Measurements from ENCODE around the gene ZDHHC13.

Gene ZDHHC13

GRCh38 chr11:19218216-19218615 lies 101.2 kb downstream of the ZDHHC13 start:
- Histone ChIP-seq H3K27me3 (ENCODE audit: control insufficient read depth in 5 of 5, insufficient read depth in 4 of 5, low read length in 5 of 5) (peaks cover 0 to 4% (median 3%) of the 10 kb centered on the region in 5 donors), H3K4me3 (ENCODE audit: low read depth in 1 of 5, low read length in 5 of 5) (no peak overlapping the region), H3K36me3 (ENCODE audit: control insufficient read depth in 5 of 5, insufficient read depth in 5 of 5, low read length in 5 of 5) (no peaks in the 10 kb centered on the region), H3K9ac (ENCODE audit: low read length in 5 of 5) (no peak overlapping the region), H3K4me1 (ENCODE audit: control insufficient read depth in 5 of 5, insufficient read depth in 5 of 5, low read length in 5 of 5) (no peaks in the 10 kb centered on the region), H3K9me3 (ENCODE audit: control insufficient read depth in 5 of 5, low read length in 5 of 5) (peaks cover 0 to 3% (median 0%) of the 10 kb centered on the region in 5 donors), H3K27ac (ENCODE audit: low read depth, low read length) (no peak overlapping the region)

GRCh38 chr11:19218786-19219460 lies 102.0 kb downstream of the ZDHHC13 start:
- H3K4me1 ChIP-seq (ENCODE audit: control insufficient read depth in 5 of 5, insufficient read depth in 5 of 5, low read length in 5 of 5) = no peaks in the 10 kb centered on the region
- H3K9ac ChIP-seq (ENCODE audit: low read length in 5 of 5) = no peak overlapping the region
- H3K4me3 ChIP-seq (ENCODE audit: low read depth in 1 of 5, low read length in 5 of 5) = no peak overlapping the region
- H3K9me3 ChIP-seq (ENCODE audit: control insufficient read depth in 5 of 5, low read length in 5 of 5) = peaks cover 0 to 3% (median 0%) of the 10 kb centered on the region in 5 donors
- H3K36me3 ChIP-seq (ENCODE audit: control insufficient read depth in 5 of 5, insufficient read depth in 5 of 5, low read length in 5 of 5) = no peaks in the 10 kb centered on the region
- H3K27me3 ChIP-seq (ENCODE audit: control insufficient read depth in 5 of 5, insufficient read depth in 4 of 5, low read length in 5 of 5) = peaks cover 0 to 2% (median 0%) of the 10 kb centered on the region in 5 donors
- H3K27ac ChIP-seq (ENCODE audit: low read depth, low read length) = no peak overlapping the region

DNA sequence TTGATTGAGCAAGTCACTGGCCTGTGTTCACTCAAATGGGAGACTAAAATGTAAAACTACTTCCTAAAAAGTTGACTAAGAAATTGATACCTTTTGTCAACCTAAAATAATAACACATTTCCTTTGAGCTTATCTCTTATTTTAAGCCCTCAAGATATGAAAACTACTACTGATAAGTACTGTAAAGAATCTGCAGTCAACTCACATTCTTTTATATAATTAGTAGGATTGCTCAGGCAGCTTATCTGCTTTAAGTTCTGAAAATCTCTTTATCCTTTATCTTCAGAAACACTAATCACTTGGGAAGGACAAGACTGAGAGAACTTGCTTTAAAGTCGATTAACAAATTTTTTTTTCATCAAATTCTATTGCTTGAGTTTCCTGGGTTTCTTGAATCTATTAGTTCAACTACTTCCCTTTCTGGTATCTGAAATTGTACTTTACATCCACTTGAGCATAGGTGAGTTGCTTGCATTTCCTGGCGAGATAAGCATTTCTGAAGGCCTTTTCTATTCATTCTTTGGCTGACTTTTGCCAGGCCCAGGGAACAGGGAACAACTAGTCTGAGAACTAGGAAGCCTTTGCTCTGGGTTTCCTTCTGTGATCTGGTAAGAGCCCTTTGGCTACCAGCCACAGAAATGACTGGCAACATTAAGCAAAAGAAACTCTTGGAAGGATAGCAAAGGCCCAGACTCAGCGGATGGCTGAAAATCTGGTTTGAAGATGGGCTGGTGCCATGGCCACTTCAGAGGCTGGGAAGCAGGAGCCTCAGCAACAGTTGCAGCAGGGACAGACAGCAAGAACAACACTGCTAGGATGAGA lies 104.1 kb downstream of the ZDHHC13 start:
- Histone ChIP-seq H3K9me3 (ENCODE audit: control insufficient read depth in 5 of 5, low read length in 5 of 5) (peaks cover 0 to 3% (median 0%) of the 10 kb centered on the region in 5 donors), H3K4me1 (ENCODE audit: control insufficient read depth in 5 of 5, insufficient read depth in 5 of 5, low read length in 5 of 5) (no peaks in the 10 kb centered on the region), H3K27ac (ENCODE audit: low read depth, low read length) (no peak overlapping the region), H3K36me3 (ENCODE audit: control insufficient read depth in 5 of 5, insufficient read depth in 5 of 5, low read length in 5 of 5) (no peaks in the 10 kb centered on the region), H3K27me3 (ENCODE audit: control insufficient read depth in 5 of 5, insufficient read depth in 4 of 5, low read length in 5 of 5) (peaks cover 0 to 3% (median 0%) of the 10 kb centered on the region in 5 donors), H3K9ac (ENCODE audit: low read length in 5 of 5) (no peak overlapping the region), H3K4me3 (ENCODE audit: low read depth in 1 of 5, low read length in 5 of 5) (no peak overlapping the region)

GRCh38 chr11:19225123-19225522 lies 108.2 kb downstream of the ZDHHC13 start:
- Histone ChIP-seq H3K4me3 (ENCODE audit: low read depth in 1 of 5, low read length in 5 of 5) (no peak overlapping the region), H3K4me1 (ENCODE audit: control insufficient read depth in 5 of 5, insufficient read depth in 5 of 5, low read length in 5 of 5) (no peaks in the 10 kb centered on the region), H3K9me3 (ENCODE audit: control insufficient read depth in 5 of 5, low read length in 5 of 5) (peaks cover 0 to 3% (median 0%) of the 10 kb centered on the region in 5 donors), H3K27ac (ENCODE audit: low read depth, low read length) (no peak overlapping the region), H3K36me3 (ENCODE audit: control insufficient read depth in 5 of 5, insufficient read depth in 5 of 5, low read length in 5 of 5) (no peaks in the 10 kb centered on the region), H3K27me3 (ENCODE audit: control insufficient read depth in 5 of 5, insufficient read depth in 4 of 5, low read length in 5 of 5) (peaks cover 0 to 3% (median 0%) of the 10 kb centered on the region in 5 donors), H3K9ac (ENCODE audit: low read length in 5 of 5) (no peak overlapping the region)

DNA sequence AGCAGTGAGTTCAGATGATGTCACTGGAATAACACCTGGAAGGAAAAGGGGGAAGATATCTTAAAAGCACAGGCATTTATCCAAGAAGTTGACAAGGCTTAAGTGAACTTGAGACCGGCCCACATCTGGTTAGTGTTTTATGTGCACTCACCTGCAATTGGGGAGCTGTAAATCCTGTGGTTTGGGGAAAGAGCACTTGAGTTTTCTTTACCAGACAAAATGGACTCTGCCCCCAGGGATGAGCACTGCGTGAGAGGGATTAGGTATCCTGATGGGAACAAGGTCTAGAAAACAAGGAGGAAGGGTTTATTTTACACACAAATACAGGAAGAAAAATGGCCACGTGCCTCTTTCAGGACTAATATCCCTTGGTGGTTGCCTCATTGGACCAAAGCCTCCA lies 108.6 kb downstream of the ZDHHC13 start:
- Histone ChIP-seq H3K4me3 (ENCODE audit: low read depth in 1 of 5, low read length in 5 of 5) (no peak overlapping the region), H3K9me3 (ENCODE audit: control insufficient read depth in 5 of 5, low read length in 5 of 5) (peaks cover 0 to 3% (median 0%) of the 10 kb centered on the region in 5 donors), H3K36me3 (ENCODE audit: control insufficient read depth in 5 of 5, insufficient read depth in 5 of 5, low read length in 5 of 5) (no peaks in the 10 kb centered on the region), H3K9ac (ENCODE audit: low read length in 5 of 5) (no peak overlapping the region), H3K27ac (ENCODE audit: low read depth, low read length) (no peak overlapping the region), H3K27me3 (ENCODE audit: control insufficient read depth in 5 of 5, insufficient read depth in 4 of 5, low read length in 5 of 5) (peaks cover 0 to 3% (median 0%) of the 10 kb centered on the region in 5 donors), H3K4me1 (ENCODE audit: control insufficient read depth in 5 of 5, insufficient read depth in 5 of 5, low read length in 5 of 5) (no peaks in the 10 kb centered on the region)
